Measurements from ENCODE around the gene RPL19.

RPL19 gene

DNA sequence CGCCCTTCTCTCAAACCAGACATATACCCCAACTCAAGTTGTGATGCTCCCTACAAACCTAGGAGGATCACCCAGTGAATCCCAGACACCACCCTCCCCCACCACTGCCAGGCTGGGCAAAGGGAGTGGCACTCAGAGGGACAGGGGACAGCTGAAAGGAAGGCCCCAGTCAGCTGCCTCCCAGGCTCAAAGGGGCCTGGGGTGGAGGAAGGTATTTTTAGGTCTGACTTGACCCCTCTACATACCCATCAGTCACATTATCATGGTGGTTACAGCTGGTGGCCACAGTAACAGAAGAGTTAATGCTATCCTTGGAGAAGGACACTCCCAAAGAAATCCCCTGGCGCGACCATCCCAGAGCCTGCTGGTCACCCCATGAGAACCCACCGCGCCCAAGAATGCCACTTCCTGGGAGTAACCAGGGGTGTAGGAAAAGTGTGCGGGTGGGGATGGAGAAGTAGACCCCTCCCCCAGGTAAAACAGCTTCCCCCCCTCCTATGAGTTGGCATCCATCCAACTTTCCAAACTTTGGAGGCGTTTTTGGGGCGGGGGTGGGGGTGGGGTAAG is 3.8 kb upstream of the RPL19 start:
- TF ChIP-seq, protein P1, sequence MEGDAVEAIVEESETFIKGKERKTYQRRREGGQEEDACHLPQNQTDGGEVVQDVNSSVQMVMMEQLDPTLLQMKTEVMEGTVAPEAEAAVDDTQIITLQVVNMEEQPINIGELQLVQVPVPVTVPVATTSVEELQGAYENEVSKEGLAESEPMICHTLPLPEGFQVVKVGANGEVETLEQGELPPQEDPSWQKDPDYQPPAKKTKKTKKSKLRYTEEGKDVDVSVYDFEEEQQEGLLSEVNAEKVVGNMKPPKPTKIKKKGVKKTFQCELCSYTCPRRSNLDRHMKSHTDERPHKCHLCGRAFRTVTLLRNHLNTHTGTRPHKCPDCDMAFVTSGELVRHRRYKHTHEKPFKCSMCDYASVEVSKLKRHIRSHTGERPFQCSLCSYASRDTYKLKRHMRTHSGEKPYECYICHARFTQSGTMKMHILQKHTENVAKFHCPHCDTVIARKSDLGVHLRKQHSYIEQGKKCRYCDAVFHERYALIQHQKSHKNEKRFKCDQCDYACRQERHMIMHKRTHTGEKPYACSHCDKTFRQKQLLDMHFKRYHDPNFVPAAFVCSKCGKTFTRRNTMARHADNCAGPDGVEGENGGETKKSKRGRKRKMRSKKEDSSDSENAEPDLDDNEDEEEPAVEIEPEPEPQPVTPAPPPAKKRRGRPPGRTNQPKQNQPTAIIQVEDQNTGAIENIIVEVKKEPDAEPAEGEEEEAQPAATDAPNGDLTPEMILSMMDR (IDR thresholded peaks at IDR 0.05; ENCODE audit: low read depth, low read length) = no peak
- peak overlapping the region; percentile 82 to 90 for H3K4me3 ChIP-seq (replicated peaks in 1 of 2; ENCODE audit: low read depth in 2 of 2, low read length in 2 of 2)
- no peak for DNase-seq (ENCODE audit: low read depth in 2 of 2)

DNA sequence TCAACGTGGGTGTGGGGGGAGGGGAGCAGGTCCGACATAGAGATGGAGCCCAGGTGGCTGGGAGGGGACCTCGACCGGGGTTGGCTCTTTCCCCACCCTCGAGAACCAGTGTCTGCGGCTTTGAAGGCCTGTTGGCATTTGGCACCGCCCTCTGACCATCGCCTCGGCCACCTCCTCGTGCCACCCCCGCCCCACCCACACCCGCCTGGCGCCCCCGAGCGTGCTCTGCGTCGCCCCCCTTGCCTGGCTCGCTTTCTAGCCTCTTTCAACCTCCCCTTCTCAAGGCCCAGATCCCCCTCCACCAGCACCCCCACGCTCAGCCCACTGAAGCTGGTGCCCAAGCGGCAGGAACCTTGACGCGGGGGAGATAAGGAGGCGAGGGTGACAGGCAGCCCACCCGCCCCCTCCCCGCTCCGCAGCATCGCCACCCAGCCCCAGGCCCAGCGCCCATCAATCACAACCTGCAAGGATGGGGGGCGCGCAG is 3.2 kb upstream of the RPL19 start:
- no peak for DNase-seq (ENCODE audit: low read depth in 2 of 2)
- H3K4me3 ChIP-seq (replicated peaks in 1 of 2; ENCODE audit: low read depth in 2 of 2, low read length in 2 of 2) = peak overlapping the region; percentile 82 to 90
- TF ChIP-seq, protein P1 (IDR thresholded peaks at IDR 0.05; ENCODE audit: low read depth, low read length) = no peak

DNA sequence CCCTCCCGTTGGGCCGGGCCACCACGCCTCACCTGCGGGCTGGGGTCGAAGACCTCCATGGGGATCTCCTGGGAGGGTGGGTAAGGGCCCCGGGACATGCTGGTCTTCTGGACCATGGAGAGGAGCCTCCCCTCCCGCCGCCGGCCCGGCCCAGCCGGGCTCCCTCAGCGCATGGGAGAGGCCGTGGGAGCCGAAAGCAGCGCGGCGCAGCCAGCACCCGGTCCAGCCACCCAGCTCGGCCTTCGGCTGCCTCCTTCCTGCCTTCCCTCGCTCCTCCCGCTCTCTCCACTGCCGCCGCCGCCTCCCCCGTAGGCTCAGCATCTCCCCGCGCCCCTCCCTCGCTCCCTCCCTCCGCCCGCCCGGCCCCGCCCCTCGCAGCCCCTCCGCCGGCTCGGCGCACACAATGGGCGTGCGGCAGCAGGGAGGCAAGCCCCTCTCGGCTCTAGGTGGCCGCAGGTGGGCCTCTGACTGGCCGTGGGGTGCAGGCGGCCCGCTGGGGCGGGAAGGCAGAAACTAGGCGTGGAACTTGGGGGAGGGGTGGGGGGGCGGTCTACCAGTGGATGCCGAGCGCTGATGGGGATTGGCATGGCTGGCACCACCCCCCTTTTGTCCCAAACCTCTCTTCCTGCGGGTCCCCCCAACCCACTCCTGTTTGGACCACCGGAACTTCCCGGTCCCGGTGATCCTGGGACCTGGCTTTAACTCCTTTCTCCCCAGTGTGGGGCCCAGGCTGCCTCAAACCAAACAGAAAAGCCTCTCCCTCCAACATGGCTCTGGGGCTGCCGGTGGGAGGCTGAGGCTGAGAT is 2.5 kb upstream of the RPL19 start, which contains the start of gene CACNB1:
Gene CACNB1 (minus strand): TSS at position 290 of the 806 bp plus-strand sequence. CDS start 174 bp downstream, at position 116.
- TF ChIP-seq, protein P1 (IDR thresholded peaks at IDR 0.05; ENCODE audit: low read depth, low read length) = no peak
- DNase-seq (ENCODE audit: low read depth in 2 of 2) = peak; percentile 73 to 83

DNA sequence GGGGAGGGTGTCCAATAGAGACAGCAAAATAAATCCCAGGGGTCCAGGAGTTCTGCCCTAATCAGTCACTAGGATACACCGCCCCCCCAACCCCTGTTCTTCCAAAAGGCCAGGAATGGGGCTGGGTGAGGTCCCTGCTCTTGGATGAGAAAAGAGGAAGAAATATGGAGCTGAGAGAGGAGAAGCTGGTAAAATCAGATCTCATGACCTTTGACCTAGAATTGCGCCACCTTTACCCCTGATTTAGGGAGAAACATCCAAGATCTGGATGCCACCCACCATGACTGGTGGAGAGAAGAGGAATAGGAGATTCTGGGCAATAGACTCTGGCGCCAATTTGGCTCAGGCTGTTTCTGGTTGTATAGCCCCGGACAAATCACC is 1.9 kb upstream of the RPL19 start:
- H3K4me3 ChIP-seq (replicated peaks in 1 of 2; ENCODE audit: low read depth in 2 of 2, low read length in 2 of 2) = peak overlapping the region in 1 of 2 donors; percentile 82
- no peak for DNase-seq (ENCODE audit: low read depth in 2 of 2)
- TF ChIP-seq, protein P1 (IDR thresholded peaks at IDR 0.05; ENCODE audit: low read depth, low read length) = no peak

More for the DNA sequence above, 2.5 kb upstream of the RPL19 start, which contains the start of gene CACNB1:
- peak within 1 kb of the TSS; percentile 82 to 90 for H3K4me3 ChIP-seq (replicated peaks in 1 of 2; ENCODE audit: low read depth in 2 of 2, low read length in 2 of 2)

DNA sequence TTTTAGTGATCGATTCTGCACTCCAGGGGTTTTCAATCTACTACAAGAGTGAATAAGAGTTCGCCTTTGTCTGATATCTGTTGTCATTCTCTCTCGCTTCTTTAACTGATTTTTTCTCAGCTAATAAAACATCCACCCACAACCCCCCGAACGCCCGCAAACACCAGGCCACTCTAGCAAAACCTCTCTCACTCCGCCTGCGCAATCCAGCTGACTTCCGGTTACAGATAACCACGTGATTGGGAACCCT is 338 bp upstream of the RPL19 start:
- peak overlapping the region; percentile 86 to 92 for H3K4me3 ChIP-seq (replicated peaks in 1 of 2; ENCODE audit: low read depth in 2 of 2, low read length in 2 of 2)
- TF ChIP-seq, protein P1 (IDR thresholded peaks at IDR 0.05; ENCODE audit: low read depth, low read length) = no peak
- DNase-seq (ENCODE audit: low read depth in 2 of 2) = peak; percentile 97

DNA sequence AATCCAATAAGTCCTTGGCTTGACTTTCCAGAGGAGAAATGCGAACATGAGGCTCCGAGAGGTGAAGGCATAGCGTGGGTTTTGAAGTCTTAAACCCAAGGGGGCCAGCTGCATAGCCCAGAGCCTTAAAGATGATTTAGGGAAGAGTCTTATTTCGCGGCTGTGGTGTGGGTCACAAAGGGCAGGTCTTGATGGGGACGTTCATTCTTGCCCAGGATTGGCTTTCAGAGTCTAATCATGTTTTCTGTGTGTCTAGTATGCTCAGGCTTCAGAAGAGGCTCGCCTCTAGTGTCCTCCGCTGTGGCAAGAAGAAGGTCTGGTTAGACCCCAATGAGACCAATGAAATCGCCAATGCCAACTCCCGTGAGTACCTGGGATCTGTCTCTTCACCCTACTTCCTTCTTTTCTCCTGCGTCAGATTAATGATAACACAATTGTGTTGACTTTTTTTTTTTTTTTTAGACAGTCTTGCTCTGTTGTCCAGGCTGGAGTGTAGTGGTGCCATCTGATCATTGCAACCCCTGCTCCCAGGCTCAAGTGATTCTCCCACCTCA is 951 bp downstream of the RPL19 start:
- DNase-seq (ENCODE audit: low read depth in 2 of 2) = no peak
- TF ChIP-seq, protein P1 (IDR thresholded peaks at IDR 0.05; ENCODE audit: low read depth, low read length) = no peak
- peak overlapping the region; percentile 86 to 92 for H3K4me3 ChIP-seq (replicated peaks in 1 of 2; ENCODE audit: low read depth in 2 of 2, low read length in 2 of 2)

Data from cardiac fibroblast (primary cell).